ENCODE data around the gene FAM204A.

Gene FAM204A

DNA sequence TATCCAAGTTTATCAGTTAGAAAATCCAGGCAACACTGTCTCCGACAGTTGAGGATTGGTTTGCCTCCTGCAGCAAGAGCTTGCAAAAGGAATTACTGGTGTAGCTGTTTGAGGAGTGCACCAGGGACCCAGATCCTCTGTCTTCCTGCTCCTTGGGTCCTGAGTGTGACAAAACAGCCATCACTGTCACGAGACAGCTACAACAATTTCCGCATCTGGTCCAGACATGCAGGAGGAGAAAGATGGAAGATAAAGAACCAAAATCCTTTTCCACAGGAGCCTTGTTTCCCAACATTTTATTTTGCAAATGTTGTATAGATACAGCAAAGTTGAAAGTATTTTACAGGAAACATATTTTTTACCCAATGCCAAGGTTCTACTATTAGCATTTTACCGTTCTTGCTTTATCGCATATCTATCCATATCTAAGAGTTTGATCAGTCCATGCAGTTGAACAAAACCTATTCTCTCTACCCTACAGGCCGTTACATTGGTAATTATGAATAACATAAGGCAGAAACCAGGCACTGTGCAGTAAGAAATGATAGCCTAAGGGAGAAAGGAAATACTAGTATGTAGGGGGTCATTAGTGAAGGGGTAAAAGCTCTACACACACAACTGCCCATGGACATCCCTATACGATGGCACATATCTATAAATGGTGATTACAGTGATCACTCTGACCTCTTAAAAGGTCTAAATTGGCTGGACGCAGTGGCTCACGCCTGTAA, 54.9 kb downstream of the FAM204A start:
- in situ Hi-C loops (cut with HindIII; ENCODE audit: low sequenced_read_pairs): no loop called here

DNA sequence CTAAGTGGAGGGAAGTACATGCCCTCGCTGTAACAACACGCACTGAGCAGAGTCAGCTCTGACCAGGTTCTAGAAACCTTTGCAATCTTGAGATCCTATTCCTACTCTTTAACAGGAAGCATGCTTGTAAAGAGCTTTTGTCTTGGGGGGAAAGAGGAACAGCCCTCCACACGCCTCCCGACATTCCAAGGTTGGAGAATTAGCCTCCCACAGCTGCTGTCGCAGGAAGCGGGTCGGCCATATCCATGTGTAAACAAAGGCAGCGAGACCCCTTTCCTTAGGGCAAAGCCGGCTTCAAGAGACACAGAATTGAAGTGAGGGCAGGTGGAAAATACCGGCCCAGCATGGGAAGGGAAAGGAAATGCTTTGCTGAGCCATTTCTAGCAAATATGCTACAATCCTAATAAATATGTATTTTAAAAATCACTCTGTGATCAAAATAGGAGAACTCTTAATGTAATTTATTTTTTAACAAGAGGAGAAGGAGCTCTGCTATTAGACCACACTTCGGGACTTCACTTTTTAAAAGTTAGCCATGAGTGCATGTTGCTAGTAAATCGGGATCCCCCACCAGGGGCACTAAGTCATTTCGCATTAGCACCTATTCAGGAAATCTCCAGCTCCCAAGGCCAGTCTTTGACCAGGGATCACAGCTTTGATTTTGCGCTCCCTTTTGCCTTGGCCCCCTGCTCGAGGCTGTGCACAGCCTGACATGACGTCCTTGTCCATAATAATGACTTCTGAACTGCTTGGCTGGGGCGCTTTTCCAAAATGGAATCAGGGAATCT, 55.9 kb downstream of the FAM204A start:
- in situ Hi-C loops (cut with HindIII; ENCODE audit: low sequenced_read_pairs): no loop called here

DNA sequence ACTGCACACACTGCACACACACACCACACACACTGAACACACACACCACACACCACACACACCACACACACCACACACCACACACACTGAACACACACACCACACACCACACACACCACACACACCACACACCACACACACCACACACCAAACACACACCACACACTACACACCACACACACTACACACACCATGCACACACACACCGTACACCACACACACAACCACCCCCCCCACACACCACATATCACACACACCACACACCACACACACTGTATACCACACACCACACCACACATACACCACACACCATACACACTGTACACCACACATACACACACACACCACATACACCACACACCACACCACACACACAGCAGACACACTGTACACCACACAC, 59.5 kb downstream of the FAM204A start:
- in situ Hi-C loops (cut with HindIII; ENCODE audit: low sequenced_read_pairs): no loop called here

DNA sequence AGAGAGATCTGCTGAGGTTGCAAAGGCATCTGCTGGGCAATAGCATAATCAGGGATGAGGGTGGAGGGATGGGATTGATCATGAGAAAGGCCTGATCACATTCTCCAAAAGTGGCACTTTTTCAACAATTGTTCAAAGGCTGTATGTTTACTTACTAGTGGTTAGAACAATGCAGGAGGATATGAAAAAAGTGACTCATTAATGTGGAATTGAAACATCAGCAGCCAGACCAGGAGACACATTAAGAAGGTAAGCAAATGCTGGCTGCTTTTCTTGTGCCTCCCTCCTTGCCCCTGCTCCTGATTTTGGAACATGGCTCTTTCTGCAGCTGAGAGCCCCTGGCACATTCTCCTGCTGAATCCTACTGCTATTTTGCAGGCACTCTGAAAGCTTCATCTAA, 63.5 kb downstream of the FAM204A start:
- in situ Hi-C loops (cut with HindIII; ENCODE audit: low sequenced_read_pairs): no loop called here

DNA sequence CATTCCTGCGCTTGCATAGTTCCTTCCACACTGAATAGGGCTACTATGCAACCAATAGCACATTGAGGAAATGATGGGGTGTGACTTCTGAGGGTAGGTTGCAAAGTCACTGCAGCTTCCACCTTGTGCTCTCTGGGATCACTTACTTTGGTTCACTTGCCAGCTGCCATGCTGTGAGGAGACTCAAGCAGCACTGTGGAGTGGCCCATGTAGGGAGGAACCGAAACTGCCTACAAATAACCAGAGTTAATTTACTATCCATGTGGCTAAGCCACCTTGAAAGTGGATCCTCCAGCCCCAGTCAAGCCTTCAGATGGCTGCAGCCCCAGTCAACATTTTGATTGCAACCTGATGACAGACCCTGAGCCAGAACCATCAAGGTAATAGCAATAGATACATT, 64.3 kb downstream of the FAM204A start:
- in situ Hi-C loops (cut with HindIII; ENCODE audit: low sequenced_read_pairs): no loop called here

DNA sequence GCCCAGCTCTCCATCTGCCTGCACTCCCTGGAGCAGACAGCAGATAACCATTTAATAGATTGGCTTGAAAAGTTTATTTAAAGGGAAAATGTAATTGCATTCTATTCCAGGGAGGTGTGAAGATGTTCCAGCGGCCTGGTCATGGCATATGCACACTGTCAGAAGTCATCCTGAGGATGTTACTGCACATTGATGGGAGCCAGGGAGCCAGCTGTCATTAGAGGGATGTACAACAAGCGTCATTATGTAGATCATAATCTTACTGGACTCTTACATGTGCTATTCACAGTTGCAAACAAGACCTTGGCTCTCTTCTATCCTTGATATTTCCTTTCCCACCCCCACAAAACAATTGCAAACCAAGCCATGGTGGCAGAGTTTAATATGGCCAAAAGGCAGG, 65.4 kb downstream of the FAM204A start:
- in situ Hi-C loops (cut with HindIII; ENCODE audit: low sequenced_read_pairs): no loop called here

DNA sequence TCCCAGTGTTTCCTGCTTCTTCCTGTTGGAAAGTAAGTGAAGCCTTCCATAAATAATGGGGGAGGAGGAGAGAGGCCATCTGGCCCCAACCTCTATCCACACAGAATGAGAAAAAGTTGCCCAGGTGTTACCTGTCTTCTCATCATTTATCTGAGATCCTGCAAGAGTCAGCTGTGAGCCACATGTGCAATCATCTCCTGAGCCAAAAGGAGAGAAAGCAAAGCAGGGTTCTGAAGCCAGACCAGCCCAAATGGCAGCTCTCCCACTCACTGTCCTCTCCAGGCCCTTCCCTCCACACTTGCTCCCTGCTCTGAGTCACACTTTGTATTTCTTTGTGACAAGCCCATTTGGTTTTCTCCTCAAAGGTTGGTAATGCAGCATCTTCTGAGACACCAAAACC, 65.9 kb downstream of the FAM204A start:
- in situ Hi-C loops (cut with HindIII; ENCODE audit: low sequenced_read_pairs): no loop called here

DNA sequence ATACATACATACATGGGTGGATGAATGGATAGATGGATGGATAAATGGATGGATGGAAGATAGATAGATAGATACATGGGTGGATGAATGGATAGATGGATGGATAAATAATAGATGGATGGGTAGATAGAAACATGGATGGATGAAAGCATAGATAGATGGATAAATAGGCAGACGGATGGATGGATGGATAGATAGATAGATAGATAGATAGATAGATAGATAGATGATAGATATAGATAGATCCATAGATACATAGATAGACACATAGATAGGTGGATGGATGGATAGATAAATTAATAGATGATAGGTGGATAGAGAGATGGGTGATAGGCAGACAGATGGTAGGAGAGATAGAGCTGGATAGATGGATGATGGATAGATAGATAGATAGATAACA, 68.5 kb downstream of the FAM204A start:
- in situ Hi-C loops (cut with HindIII; ENCODE audit: low sequenced_read_pairs): no loop called here

DNA sequence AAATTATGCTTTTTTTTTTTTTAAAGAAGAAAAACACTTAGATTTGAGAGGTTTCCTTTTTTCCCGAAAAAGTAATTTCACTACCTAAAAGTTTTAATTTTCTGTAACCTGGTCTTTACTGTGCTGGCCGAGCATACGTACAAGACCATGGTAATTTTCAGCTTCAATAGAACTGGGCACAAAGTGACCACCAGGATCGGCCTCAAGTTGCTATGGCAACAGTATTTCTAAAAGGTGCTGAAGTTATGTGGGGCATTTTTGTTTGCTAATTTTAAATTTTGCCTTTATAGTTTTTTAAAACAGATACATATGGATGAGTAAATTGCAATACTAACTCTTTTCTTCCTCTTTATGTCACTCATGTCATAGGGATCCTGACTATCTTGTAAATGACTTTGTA, 69.4 kb downstream of the FAM204A start:
- in situ Hi-C loops (cut with HindIII; ENCODE audit: low sequenced_read_pairs): no loop called here

DNA sequence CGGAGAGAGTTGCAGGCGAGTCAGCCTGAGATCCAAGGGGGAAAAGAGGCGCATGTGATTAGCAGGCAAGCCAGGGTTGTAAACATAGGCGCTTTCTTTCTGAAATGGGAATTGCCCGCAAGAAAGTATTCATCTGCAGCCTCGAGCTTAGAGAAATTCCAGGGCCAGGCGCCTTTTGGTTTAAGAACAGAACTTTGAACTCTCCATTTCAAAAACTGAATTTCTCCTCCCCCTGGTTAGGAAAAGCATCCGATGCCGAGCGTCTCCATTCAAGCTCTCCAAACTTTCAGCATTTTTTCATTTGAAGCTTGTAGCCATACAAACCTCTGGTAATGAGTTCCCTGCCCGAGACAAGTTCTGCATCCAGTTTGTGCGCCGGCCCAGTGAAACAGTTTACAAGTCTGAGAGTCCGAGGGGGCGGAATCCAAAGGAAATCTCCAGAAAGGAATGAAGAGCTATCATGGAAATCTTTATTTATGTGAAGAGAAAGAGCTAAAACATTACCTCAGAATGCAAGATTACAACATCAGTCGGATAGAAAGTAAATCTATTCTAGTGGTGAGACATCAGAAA, 69.9 kb downstream of the FAM204A start:
- in situ Hi-C loops (cut with HindIII; ENCODE audit: low sequenced_read_pairs): no loop called here

DNA sequence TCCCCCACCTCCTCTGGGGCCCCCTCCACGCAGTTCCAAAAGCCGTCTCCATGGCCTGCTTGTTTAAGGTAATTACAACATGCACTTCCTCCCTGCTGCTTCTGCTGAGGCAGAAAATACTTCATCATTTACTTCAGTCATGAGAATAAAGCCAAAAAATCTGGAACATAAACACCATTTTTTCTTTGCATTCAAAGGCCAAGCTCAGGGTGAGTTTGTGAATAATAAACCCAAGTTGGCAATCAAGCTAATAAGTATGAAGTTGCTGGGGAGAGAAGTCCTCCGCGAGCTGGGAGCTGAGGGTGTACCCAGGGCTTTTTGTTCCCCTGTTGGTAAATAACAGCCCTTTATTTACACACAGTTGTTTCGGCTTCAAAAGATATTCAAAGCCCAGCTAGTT, 70.5 kb downstream of the FAM204A start:
- in situ Hi-C loops (cut with HindIII; ENCODE audit: low sequenced_read_pairs): no loop called here

DNA sequence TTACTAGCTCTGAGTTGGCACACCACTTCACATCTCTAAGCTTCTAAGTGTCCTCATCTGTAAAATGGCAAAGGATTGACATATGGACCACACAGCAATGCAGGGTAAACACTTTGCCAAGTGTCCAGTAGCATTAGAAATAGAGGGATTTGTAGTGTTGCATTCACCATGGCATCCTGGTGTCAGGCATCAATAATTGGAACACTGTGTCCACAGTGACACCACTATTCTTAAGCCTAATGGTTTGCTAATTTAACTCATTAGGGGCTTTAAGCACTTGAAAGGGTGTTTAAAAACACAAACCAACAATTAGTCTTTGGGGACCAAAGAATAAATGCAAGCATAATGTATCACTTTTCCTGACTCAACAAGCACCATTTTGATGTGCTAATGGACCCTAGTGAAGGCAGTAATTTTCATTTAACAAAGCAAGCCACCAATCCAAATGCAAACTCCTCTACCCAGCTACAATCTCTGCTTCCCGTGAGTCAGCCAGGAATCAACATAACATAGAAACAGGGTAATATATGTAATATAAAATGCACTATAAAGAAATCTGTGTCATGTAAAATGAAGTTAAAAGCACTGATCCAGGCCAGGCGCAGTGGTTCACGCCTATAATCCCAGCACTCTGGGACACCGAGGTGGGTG, 75.9 kb downstream of the FAM204A start:
- in situ Hi-C loops (cut with HindIII; ENCODE audit: low sequenced_read_pairs): loop anchor here (10.0 kb wide), 1 partner anchor 511 kb away; no protein-coding TSS in a partner anchor

DNA sequence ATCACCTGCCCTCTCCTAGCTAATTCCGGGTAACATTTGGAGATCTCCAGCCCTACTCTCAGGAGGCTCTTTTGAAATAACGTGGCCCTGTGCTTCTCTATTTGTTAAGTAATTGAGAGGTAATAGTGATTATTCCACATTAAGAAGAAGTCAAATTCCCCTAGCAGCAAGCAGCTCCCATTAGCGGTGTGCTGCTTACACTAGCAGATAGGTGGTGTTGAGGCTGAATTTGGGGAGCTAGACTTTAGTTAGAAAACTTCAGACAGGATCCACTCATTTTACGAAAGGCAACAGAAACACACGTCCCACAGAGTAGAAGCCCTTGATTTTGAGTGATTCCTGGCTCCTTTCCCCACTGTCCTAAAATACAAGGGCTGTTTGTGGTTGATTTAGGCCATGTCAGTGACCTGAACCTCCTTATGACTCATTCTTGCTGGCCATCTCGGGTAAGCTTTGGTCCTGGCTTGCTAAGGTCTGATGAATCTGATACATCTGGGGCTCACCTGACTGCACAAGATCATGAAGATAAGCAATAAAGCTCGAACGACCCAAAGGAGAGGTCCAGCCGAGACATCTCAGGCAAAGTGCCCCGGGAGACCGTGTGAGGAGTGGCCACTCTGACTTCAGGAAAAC, 77.2 kb downstream of the FAM204A start:
- in situ Hi-C loops (cut with HindIII; ENCODE audit: low sequenced_read_pairs): loop anchor here (10.0 kb wide), 1 partner anchor 510 kb away; no protein-coding TSS in a partner anchor

DNA sequence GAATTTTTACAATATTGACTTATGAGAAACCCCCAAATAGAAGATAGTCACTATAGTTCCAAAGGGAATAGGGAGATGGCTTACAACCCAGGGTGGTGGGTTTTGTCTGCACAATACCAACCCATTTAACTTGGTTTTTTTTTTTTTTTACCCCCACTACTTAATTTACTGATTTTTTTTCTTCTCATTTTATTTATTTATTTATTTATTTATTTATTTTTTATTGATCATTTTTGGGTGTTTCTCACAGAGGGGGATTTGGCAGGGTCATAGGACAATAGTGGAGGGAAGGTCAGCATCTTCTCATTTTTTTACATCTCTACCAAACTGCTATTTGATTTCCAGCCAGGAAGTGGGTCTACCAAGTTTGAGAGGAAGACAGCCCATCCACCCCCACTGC, 77.9 kb downstream of the FAM204A start:
- in situ Hi-C loops (cut with HindIII; ENCODE audit: low sequenced_read_pairs): loop anchor here (10.0 kb wide), 1 partner anchor 509 kb away; no protein-coding TSS in a partner anchor

DNA sequence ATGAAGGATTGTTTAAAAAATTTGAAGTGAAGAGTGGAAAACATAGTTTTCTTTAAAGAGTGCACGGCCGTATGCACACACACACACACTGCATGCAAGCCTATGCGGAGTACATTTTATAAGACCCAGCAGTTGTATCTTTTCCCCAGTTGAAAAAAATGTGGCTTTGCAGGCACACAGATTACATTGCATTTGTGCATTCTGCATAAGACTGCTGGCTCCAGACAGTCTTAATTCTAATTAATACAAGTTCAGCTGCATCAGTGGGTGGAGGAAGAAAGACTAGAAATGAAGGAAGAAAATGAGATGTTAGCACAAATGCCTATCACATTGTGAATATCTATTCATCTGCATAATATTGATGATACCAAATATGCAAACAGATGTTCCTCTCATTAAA, 79.6 kb downstream of the FAM204A start:
- in situ Hi-C loops (cut with HindIII; ENCODE audit: low sequenced_read_pairs): loop anchor here (10.0 kb wide), 1 partner anchor 508 kb away; no protein-coding TSS in a partner anchor

DNA sequence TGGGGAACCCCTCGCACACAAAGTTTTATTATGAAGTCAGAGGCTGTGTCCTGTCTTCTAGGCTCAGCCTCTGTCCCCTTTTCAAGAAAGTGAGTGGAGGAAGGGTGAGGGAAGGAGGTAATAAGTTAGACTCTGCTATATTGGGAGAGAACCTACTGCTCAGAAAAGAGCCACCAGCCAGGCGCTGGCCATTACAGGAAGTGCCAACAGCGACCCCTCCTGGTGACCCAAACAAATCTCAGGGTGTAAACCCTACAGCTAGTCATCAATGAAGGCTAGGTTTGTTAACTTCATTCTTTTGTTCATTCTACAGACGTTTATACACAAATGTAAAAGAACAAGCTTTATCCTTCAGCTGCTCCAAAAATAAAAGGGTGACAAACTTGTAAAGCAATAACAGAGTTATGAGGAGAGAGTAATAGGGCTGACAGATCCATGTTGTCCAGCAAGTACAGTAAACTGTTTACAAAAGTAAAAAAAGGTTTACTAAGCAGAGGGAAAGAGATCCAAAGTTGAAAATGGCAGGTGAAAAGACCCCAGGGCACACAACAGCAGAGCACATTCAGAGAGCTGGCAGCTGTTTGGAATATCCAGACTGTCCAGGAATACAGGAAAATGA, 82.7 kb downstream of the FAM204A start:
- in situ Hi-C loops (cut with HindIII; ENCODE audit: low sequenced_read_pairs): no loop called here

DNA sequence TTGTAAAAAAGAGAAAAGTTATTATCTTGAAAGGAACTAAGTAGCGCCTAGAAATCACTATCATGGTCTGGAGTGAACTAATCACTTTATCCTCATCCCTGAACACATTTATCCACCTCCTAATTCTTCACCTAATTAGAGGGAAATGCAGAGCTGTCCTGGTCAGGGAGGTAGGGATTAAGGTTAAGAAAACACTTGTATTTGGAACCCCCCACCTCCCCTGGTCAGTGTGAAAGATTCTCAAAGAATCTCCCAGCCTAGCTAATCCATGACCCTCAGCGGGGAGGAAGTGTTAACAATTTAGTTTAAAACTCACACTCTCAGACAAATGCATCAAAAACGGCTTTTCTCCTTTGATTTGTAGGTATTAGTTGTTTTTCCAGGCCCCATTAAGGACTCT, 83.8 kb downstream of the FAM204A start:
- in situ Hi-C loops (cut with HindIII; ENCODE audit: low sequenced_read_pairs): no loop called here

DNA sequence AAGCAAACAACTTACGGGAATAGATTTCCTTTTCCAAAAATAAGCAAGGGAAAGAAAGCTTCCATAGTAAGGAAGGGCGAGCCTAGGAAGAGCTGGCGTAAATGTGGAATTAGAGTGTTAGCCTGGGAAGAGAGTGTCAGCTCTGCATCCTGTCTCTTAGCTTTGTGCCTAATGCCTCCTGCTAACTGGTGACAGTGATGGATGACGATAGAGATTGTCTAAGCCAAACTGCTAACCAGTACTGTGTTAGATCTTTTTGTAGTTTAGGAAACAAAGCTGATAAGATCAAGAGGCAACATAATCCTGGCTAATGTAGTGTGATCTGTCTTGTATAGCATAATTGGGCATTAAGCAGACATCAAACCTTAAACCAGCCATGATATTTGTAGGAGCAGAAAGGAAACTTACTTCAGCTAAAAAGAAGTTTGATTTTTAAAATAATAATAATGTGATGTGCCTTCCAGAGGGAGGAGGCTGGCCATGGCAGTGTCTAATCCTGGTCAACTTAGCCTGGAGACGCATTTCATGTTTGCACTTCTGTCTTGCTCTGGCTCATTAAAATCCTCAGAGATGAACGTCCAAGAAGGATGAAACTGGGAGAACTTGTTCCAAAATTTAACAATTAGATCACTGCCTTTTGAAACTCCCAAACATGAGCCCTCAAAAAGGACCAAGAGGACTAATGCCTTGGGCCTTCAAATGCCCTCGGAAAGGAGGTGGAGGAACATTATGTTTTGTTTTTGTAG, 85.1 kb downstream of the FAM204A start:
- in situ Hi-C loops (cut with HindIII; ENCODE audit: low sequenced_read_pairs): no loop called here

DNA sequence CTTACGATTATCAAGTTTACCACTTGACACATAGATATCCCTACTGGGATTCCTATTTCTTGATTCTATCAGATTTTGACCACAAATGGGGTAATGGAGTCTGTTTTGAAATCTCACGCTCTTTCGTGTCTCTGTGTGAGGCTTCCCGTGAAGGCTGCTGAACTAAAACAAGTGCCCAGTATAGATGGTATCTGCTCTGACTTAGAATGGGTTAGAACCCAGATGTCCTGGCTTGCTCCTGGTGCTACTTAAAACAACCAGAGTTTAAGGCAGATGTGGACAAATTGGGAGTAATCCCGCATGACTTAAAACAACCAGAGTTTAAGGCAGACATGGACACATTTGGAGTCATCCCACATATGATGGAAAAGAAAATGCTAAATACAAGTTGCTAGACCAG, 85.9 kb downstream of the FAM204A start:
- in situ Hi-C loops (cut with HindIII; ENCODE audit: low sequenced_read_pairs): no loop called here

DNA sequence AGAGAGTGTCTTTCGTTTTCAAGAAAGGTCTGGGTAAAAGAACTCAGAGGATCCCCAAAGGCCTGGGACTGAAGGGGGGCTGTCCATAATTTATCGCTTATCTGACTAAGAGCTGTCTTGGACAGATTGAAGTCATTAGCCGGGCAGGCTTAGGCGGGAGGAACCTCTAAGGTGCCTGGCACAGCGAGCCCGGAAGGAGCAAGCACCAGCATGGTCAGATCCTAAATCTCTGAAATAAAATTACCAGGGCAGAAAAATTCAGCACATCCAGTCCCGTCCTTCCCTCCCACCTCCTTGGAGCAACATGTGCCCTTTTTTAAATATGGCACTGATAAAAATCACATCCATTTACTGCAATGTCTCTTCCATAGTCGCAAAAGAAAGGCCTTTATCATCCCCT, 86.8 kb downstream of the FAM204A start:
- in situ Hi-C loops (cut with HindIII; ENCODE audit: low sequenced_read_pairs): no loop called here

Measured in endothelial cell of hepatic sinusoid (primary cell).